Germinal center (tissue), 1 donor: ENCODE measurements around the gene CTNNA2.

Experiments
- DNase-seq: peaks from one replicate; pipeline ENCODE4 v3.0.0; 2012; ENCODE audit warnings: mixed read lengths, low spot score

CTNNA2 gene

DNA sequence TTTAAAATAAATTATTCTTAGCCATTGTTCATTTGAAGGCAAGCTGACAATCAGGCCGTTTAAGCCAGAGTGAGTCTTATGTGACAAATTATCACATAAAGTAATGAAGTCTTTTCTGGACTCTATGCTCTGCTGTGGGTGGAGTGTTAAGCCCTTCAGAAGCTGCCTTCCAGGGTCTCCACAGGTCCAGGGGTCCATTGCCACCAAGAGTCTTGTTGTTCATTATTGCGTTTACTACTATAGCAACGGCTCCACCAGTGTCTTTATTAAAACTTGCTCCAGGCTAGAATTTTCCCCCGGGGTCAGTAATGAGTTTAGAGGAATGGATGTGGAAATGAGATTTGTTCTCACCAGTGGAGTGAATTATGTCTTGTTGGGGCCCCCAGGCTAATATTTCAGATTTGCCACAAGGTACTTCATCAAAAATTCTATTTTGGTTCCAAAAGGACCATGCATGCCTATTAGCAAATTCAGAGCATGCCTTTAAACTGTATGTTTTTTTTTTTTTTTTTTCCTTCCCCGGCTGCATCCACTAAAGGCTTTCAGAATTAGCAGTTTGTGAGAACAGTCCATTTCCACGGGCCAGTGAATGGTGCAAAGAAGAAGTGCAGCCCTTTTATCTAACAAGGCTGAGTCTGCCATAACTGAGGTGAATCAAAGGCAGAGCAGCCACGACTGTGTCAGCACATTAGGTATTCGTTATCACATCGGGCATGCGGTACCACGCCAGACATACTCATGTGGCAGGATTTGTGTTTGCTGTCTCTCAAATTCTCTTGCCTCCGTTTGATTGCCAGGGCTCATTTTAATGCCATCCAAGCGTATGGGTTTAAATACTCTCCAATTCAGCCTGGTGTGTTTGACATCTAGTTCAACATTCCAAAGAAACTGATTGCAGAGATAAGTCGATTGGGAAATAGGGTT, 817.9 kb downstream of the CTNNA2 start:
- no peak for DNase-seq

DNA sequence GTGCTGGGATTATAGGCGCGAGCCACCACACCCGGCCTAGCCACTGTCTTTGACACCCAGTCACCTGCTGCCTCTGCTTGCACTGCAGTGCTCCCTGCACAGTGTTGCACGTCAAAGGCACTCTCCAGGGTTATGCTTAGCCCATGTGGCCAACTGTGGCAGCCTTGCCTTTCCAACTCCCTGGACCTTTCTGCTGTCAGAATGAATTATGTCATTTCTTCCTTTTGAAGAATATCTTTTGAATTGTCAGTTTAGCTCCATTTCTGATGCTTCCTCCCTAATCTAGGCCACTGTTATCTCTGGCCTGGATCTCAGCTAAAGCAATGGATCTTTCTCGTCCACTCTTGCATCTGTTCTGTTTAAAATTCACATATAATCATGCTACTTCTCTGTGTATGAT, 821.0 kb downstream of the CTNNA2 start:
- DNase-seq, result no peak

DNA sequence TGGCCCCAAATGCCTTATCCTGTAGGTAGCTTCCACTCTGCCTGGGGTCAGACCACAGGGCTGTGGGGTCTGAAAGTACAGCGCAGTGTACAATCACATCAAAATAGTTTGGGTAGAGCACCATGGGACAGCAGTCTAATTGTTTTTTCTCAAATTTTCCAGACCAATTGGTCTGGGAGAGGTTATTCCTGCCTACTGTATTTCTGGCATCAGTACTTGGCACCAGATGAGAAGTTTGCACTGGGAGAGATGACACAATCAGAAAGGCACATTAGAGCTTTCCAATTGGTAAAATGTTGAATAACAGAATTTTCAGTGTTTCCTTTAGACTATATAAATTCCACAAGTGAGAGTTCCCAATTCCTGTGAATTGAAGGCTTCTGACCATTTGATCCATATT, 822.6 kb downstream of the CTNNA2 start:
- DNase-seq, result no peak

GRCh38 chr2:80338794-80339193, 825.9 kb downstream of the CTNNA2 start:
- DNase-seq, result no peak

DNA sequence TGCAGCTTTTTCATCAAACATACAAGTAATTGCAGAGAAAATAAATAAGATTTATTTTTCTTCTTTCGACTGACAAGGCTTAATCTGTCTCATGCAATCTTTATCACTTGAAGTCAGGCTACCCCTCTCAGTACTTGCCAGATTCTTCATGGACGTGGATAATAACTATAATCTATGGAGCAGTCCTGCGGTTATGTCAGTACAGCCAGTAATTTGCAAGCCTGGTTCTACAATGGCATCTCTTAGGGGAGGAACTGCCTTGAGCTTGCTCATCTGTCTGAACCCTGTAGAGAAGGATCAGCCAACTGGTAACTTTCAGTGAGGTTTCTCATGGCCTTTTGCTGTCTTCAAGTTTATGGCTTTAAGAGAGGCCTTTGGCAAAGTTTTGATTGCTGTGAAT, 827.2 kb downstream of the CTNNA2 start:
- no peak for DNase-seq

GRCh38 chr2:80348078-80348477, 835.2 kb downstream of the CTNNA2 start:
- no peak for DNase-seq

DNA sequence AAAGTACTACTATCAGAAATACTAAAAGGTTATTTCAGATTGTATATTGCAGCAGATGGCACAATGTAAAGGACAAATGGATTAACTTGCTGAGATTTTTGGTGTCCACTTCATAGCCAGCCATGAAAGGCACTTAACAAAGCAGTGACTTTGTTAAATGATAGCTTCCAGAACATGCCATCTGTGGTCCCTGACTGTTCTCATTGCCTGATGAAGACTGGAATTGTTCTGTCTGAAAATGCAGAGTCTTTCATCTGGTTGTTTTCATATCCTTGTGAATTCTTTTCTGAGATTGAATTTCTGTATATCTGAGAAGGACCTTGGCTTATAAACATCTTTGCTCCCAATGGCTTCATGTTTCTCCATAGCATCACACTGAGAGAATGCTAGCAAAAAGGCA, 836.1 kb downstream of the CTNNA2 start:
- no peak for DNase-seq

GRCh38 chr2:80351231-80351630, 838.4 kb downstream of the CTNNA2 start:
- no peak for DNase-seq

DNA sequence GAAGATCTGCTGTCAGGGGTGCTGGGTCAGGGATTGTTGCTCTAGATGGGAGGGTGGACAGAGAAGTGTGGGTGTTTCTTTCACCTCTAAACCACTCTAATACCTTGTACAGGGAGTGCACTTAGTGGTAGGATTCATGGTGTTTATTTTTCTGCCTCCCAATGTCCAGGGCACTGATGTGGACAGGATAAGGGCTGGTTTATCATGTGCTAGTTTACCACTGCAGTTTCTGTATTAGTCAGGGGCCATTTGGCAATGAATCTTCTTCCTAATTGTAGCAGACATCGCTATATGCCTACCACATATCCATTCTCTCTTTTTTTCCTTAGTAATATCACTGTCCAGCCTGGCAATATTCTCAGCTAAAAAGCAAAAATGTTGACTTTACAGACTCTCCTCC, 842.0 kb downstream of the CTNNA2 start:
- no peak for DNase-seq

DNA sequence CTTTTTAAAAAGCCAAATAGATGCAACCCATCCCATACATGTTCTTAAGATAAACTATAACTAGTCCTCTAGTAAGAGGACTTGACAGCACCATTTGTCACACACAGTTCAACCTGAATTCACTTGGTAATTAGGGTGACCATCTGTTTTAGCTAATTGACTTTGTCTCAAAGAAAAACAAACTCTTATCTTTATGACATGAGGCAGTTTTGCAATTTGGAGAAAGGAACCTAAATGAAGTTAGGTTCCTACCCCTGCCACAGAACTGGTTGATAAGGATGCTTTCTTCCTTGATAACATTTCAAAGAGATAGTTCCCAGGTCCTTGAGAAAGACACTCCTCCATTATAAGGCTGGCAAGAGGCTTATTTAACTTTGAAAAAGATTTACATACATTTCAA, 849.1 kb downstream of the CTNNA2 start:
- no peak for DNase-seq

DNA sequence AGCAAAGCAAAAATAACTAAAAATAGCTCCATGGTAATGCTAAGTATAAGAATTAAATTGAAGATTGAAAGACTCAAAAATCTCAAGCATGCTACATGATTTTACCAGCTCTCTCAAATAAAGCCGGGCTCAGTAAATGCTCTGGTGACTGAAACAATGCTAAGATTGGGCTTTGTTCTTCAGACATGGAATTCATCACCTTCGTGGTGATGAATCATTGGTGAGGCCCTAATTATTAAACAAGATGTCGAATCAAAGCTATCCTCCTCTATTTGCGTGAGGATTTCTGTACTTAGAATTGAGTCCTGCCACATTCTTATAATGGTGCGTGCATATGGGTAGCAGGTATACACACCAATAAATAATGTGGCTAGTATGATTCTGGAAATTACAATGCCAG, 850.5 kb downstream of the CTNNA2 start:
- DNase-seq, result no peak

DNA sequence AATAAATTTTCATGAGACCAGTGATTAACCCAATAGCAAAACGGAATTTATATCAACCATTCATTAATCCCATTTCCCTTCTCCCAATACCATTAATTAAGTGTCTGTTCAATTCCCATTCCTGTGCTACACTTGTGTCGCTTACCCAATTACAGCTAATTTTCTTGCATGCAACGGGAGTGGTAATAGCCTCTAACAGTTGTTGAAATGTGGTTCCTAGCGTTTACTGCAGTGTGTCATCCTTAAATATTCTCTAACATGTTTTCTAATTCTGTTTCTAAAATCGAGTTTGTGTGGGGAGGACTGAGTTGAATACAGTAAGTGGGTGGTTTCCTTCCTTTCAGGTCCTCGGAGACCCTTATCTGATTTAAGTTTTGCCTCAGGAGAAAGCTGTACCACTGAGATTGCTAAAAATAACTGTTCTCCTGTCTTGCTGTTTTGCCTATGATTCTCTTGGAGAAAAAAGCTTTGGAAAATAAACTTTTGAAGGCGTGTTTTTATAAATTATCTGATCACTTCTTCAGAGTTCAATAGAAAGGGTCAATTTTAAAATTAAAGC, 851.0 kb downstream of the CTNNA2 start:
- no peak for DNase-seq

- DNase-seq, result no peak
These were observed 851.8 kb downstream of the CTNNA2 start for GRCh38 chr2:80364524-80365212.

DNA sequence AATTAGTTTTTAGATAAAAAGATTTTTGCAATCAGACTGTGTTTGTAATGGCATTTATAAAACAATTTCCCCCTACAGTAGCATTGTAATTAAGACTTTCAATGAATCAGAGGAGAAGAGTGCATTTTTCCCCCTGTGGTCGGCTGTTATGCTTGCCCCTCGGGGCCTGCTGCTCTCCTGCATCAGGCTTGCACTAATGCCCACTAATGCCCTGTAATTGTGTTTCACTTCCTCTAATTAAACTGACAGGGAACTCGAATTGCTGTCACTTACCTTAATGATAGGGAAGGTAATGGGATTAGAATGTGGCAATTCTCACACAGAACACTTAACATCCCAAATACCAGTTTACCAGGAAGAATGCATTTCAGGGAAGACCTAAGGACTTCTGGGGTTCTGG, 852.9 kb downstream of the CTNNA2 start:
- no peak for DNase-seq

- DNase-seq, result no peak
These were observed 857.6 kb downstream of the CTNNA2 start for GRCh38 chr2:80370375-80371009.

DNA sequence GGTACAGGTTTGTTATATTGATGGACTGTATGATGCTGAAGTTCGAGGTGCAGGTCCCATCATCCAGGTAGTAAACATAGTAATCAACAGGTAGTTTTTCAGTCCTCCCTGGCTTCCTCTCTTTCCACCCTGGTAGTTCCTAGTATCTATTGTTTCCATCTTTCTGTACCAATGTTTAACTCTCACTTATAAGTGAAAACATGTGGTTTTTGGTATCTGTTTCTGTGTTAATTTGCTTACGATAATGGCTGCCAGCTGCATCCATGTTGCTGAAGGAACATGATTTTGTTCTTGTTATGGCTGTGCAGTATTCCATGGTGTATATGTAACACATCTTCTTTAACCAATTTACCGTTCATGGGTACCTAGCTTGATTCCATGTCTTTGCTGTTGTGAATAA, 861.3 kb downstream of the CTNNA2 start:
- DNase-seq, result no peak

- no peak for DNase-seq
These were observed 864.2 kb downstream of the CTNNA2 start for GRCh38 chr2:80377071-80377470.

GRCh38 chr2:80380736-80381135, 867.9 kb downstream of the CTNNA2 start:
- no peak for DNase-seq

GRCh38 chr2:80381666-80382065, 868.8 kb downstream of the CTNNA2 start:
- no peak for DNase-seq

GRCh38 chr2:80392441-80392840, 879.6 kb downstream of the CTNNA2 start:
- no peak for DNase-seq

DNA sequence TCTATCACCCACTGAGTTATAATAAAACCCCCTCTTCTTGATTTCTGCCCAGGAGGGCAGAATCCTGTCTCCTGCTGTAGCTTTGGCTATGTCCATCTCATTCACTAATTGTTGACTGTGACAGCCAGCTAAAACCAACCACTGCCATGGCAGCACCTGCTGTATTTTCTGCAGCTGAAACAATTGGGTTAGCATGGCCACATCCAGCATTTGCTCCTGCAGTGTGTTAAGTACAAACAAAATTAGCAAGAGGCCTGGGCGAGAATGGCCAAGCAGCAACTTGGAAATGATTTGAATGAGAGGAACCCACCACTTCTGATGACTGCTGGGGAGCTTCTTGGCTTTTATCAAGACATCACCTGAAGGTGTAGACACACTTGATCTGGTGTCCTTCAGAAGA, 881.1 kb downstream of the CTNNA2 start:
- DNase-seq, result no peak

GRCh38 chr2:80395251-80395650, 882.4 kb downstream of the CTNNA2 start:
- DNase-seq, result no peak

- DNase-seq, result no peak
These were observed 883.4 kb downstream of the CTNNA2 start for GRCh38 chr2:80396276-80396675.
